HEK293 (cell line): ENCODE data around the gene DAGLA.
A peak's percentile ranks its signal among the peaks of the same experiment; 100 is the strongest.

ENCODE experiments used
- CTCF ChIA-PET: fragments of 350-600 bp; formaldehyde crosslinking; extraction: SDS; loops from one replicate; lab custom pipeline; 2021; ENCODE audit warnings: antibody characterized with exemption; lab: Yijun Ruan, JAX
- POLR2A ChIA-PET: fragments of 300-600 bp; formaldehyde crosslinking; extraction: SDS; loops from one replicate; lab custom pipeline; 2020; ENCODE audit warnings: antibody characterized with exemption, inconsistent platforms; lab: Yijun Ruan, JAX
- H3K27ac ChIP-seq: fragments of 200-500 bp; sonication (Bioruptor generic); 2 replicates; pipeline ENCODE4 v1.5.1; 2014; ENCODE audit warnings: low read depth, low read length, control low read depth, inconsistent platforms; ENCODE audit errors: extremely low read depth
- H3K36me3 ChIP-seq, 2 experiments: fragments of 200-500 bp in 1 of 2; sonication (Bioruptor generic) in 1 of 2; 1 replicate in 1 of 2; 2 replicates in 1 of 2; pipeline ENCODE4 v1.5.1; 2014 to 2017; ENCODE audit warnings: inconsistent platforms in 2 of 2, low read length in 2 of 2; ENCODE audit not compliant: control insufficient read depth in 2 of 2, insufficient read depth in 1 of 2
- H3K4me1 ChIP-seq: fragments of 200-500 bp; sonication (Bioruptor generic); 2 replicates; pipeline ENCODE4 v1.5.1; 2014; ENCODE audit warnings: mild to moderate bottlenecking, low read length, inconsistent platforms; ENCODE audit not compliant: control insufficient read depth, insufficient read depth
- H3K4me3 ChIP-seq: 2 replicates; pipeline ENCODE4 v1.5.1; 2011; ENCODE audit warnings: low read depth, mild to moderate bottlenecking, control low read depth, low read length, moderate library complexity
- H3K9me3 ChIP-seq: fragments of 200-500 bp; sonication (Bioruptor generic); 2 replicates; pipeline ENCODE4 v1.5.1; 2014; ENCODE audit warnings: low read depth, low read length, inconsistent platforms; ENCODE audit not compliant: control insufficient read depth, insufficient read depth
- GLIS2 ChIP-seq: fragments of 450-650 bp; formaldehyde crosslinking; IDR thresholded peaks from 2 replicates; pipeline ENCODE4 v1.5.1; 2016; ENCODE audit warnings: missing biosample characterization, missing genetic modification characterization
- HOXD13 ChIP-seq: sonication (generic); formaldehyde crosslinking; IDR thresholded peaks from 2 replicates; pipeline ENCODE4 v1.8.0; 2022; ENCODE audit warnings: missing genetic modification reagents, borderline replicate concordance
- KLF1 ChIP-seq: fragments of 450-650 bp; formaldehyde crosslinking; IDR thresholded peaks from 2 replicates; pipeline ENCODE4 v1.5.1; 2016; ENCODE audit warnings: missing biosample characterization, missing genetic modification characterization
- KLF10 ChIP-seq: fragments of 450-650 bp; IDR thresholded peaks from 2 replicates; pipeline ENCODE4 v1.5.1; 2018; ENCODE audit warnings: missing biosample characterization, mild to moderate bottlenecking, missing genetic modification characterization
- SCRT1 ChIP-seq: fragments of 450-650 bp; formaldehyde crosslinking; IDR thresholded peaks from 2 replicates; pipeline ENCODE4 v1.5.1; 2016; ENCODE audit warnings: missing biosample characterization, missing genetic modification characterization, borderline replicate concordance
- ZBTB17 ChIP-seq: fragments of 450-650 bp; formaldehyde crosslinking; IDR thresholded peaks from 2 replicates; pipeline ENCODE4 v1.5.1; 2016; ENCODE audit warnings: missing biosample characterization, missing genetic modification characterization
- ZNF19 ChIP-seq: fragments of 450-650 bp; formaldehyde crosslinking; IDR thresholded peaks from 2 replicates; pipeline ENCODE4; 2016; ENCODE audit warnings: missing biosample characterization, missing genetic modification characterization, low read depth
- ZNF354C ChIP-seq: fragments of 450-650 bp; formaldehyde crosslinking; IDR thresholded peaks from 2 replicates; pipeline ENCODE4 v1.5.1; 2016; ENCODE audit warnings: missing biosample characterization, missing genetic modification characterization, low read depth, borderline replicate concordance
- ZNF473 ChIP-seq: fragments of 450-650 bp; formaldehyde crosslinking; IDR thresholded peaks from 2 replicates; pipeline ENCODE4 v1.5.1; 2017; ENCODE audit warnings: missing biosample characterization, missing genetic modification characterization
- ZNF514 ChIP-seq: fragments of 450-650 bp; formaldehyde crosslinking; IDR thresholded peaks from 2 replicates; pipeline ENCODE4 v1.5.1; 2016; ENCODE audit warnings: missing biosample characterization, missing genetic modification characterization
- ZNF529 ChIP-seq: fragments of 450-650 bp; formaldehyde crosslinking; IDR thresholded peaks from 2 replicates; pipeline ENCODE4 v1.5.1; 2017; ENCODE audit warnings: missing genetic modification characterization, missing biosample characterization; ENCODE audit not compliant: insufficient replicate concordance
- ZNF558 ChIP-seq: fragments of 450-650 bp; formaldehyde crosslinking; IDR thresholded peaks from 2 replicates; pipeline ENCODE4 v1.5.1; 2016; ENCODE audit warnings: missing biosample characterization, missing genetic modification characterization
- ZNF560 ChIP-seq: fragments of 450-650 bp; formaldehyde crosslinking; IDR thresholded peaks from 2 replicates; pipeline ENCODE4 v1.5.1; 2017; ENCODE audit warnings: missing biosample characterization, missing genetic modification characterization, borderline replicate concordance
- ZNF580 ChIP-seq: fragments of 450-650 bp; formaldehyde crosslinking; IDR thresholded peaks from 2 replicates; pipeline ENCODE4 v1.5.1; 2016; ENCODE audit warnings: missing biosample characterization, missing genetic modification characterization
- ZNF596 ChIP-seq: fragments of 450-650 bp; IDR thresholded peaks from 2 replicates; pipeline ENCODE4 v1.5.0; 2018; ENCODE audit warnings: missing biosample characterization, mild to moderate bottlenecking, missing genetic modification characterization, moderate library complexity
- ZNF777 ChIP-seq: fragments of 450-650 bp; formaldehyde crosslinking; IDR thresholded peaks from 2 replicates; pipeline ENCODE4 v1.5.1; 2017; ENCODE audit warnings: missing biosample characterization, missing genetic modification characterization, borderline replicate concordance
- ZNF843 ChIP-seq: fragments of 450-650 bp; formaldehyde crosslinking; IDR thresholded peaks from 2 replicates; pipeline ENCODE4 v1.5.1; 2016; ENCODE audit warnings: missing biosample characterization, missing genetic modification characterization
- ZSCAN30 ChIP-seq: fragments of 450-650 bp; IDR thresholded peaks from 2 replicates; pipeline ENCODE4 v1.5.1; 2018; ENCODE audit warnings: missing biosample characterization, mild to moderate bottlenecking, missing genetic modification characterization, moderate library complexity
- ZXDB ChIP-seq: fragments of 450-650 bp; formaldehyde crosslinking; IDR thresholded peaks from 2 replicates; pipeline ENCODE4 v1.5.1; 2016; ENCODE audit warnings: missing biosample characterization, missing genetic modification characterization
- TF ChIP-seq, protein P1 (sequence below): fragments of 450-650 bp; formaldehyde crosslinking; conservative IDR thresholded peaks from 2 replicates; pipeline ENCODE4 v1.5.1; 2016; ENCODE audit warnings: low read depth, missing biosample characterization, missing genetic modification characterization
- TF ChIP-seq, protein P2 (sequence below): fragments of 450-650 bp; formaldehyde crosslinking; IDR thresholded peaks from 2 replicates; pipeline ENCODE4 v1.5.1; 2016; ENCODE audit warnings: missing biosample characterization, missing genetic modification characterization, low read depth

The DAGLA gene

DNA sequence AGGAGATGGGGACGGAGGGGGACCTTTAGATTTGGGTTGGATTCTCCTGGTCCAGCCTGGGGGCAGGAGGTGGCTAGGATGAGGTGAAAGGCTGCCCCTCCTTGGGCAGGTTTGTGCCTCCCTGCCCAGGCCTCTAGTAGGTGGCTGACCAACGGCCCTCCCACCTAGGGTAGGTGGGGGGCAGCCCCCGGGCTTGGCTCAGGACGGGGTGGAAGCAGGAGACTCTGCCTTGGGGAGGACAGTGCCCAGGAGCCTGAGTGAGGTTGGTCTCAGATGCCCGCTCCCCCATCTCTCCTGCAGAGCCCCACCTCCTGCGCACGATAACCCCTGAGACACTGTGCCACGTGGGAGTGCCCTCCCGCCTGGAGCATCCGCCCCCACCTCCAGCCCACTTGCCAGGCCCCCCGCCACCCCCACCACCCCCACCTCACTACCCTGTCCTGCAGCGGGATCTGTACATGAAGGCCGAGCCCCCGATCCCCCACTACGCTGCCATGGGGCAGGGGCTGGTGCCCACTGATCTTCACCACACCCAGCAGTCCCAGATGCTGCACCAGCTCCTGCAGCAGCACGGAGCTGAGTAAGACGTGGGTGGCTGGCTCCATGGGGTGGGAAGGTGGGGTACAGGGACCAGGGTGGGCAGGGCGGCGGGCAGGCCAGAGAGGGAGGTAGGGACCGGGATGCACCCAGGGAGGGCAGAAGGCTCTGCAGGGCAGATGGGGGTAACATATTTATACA, 89.9 kb downstream of the DAGLA start:
- Histone ChIP-seq H3K4me1 (no peaks in the 10 kb centered on the region), H3K27ac (no peak overlapping the region), H3K9me3 (no peaks in the 10 kb centered on the region), H3K36me3 (no peaks in the 10 kb centered on the region), H3K4me3 (no peak overlapping the region)
- no peak for TF ChIP-seq ZXDB
- TF ChIP-seq ZNF19 (tag by site-specific recombination) = no peak
- no peak for TF ChIP-seq ZNF514 (tag by site-specific recombination)
- TF ChIP-seq ZNF580 = no peak
- TF ChIP-seq ZNF558 (tag by site-specific recombination) = no peak
- ChIA-PET CTCF (no interaction called here), POLR2A (interaction anchor here (0.6 kb wide), 1 partner anchor 22 kb away, joined by 7 read pairs; the partner anchor contains the start of genes FEN1 and TMEM258)

DNA sequence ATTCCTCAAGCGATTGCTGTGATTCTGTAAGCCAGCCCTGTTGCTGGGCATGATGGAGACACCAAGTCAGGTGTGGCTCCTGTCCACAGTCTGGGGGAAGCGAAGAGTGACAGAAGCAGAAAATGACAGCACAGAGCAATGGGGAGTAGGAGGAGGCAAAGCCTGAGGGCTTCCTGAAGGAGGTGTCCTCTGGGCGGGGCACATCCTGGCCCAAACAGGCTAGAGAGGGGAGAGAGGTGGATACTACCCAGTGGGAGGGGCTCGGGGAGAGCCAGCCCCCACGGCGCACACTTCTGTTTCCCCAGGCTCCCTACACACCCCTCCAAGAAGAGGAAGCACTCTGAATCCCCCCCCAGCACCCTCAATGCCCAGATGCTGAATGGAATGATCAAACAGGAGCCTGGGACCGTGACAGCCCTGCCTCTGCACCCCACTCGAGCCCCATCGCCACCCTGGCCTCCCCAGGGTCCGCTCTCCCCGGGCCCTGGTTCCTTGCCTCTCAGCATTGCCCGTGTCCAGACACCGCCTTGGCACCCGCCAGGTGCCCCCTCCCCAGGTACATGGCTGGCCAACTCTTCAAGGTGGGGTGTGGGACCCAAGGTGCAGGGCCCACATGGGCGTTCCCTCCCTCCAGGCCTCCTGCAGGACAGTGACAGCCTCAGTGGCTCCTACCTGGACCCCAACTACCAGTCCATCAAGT, 91.2 kb downstream of the DAGLA start:
- CTCF ChIA-PET = interaction anchor here (0.5 to 1.3 kb wide), 2 partner anchors 24 to 363 kb away, joined by 3 read pairs; no protein-coding TSS in a partner anchor
- no peaks in the 10 kb centered on the region for H3K36me3 ChIP-seq
- TF ChIP-seq, protein P1, sequence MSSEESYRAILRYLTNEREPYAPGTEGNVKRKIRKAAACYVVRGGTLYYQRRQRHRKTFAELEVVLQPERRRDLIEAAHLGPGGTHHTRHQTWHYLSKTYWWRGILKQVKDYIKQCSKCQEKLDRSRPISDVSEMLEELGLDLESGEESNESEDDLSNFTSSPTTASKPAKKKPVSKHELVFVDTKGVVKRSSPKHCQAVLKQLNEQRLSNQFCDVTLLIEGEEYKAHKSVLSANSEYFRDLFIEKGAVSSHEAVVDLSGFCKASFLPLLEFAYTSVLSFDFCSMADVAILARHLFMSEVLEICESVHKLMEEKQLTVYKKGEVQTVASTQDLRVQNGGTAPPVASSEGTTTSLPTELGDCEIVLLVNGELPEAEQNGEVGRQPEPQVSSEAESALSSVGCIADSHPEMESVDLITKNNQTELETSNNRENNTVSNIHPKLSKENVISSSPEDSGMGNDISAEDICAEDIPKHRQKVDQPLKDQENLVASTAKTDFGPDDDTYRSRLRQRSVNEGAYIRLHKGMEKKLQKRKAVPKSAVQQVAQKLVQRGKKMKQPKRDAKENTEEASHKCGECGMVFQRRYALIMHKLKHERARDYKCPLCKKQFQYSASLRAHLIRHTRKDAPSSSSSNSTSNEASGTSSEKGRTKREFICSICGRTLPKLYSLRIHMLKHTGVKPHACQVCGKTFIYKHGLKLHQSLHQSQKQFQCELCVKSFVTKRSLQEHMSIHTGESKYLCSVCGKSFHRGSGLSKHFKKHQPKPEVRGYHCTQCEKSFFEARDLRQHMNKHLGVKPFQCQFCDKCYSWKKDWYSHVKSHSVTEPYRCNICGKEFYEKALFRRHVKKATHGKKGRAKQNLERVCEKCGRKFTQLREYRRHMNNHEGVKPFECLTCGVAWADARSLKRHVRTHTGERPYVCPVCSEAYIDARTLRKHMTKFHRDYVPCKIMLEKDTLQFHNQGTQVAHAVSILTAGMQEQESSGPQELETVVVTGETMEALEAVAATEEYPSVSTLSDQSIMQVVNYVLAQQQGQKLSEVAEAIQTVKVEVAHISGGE = no peak
- TF ChIP-seq ZNF596 (tag by site-specific recombination) (no peak), ZNF843 (tag by site-specific recombination) (no peak), ZNF354C (tag by site-specific recombination) (no peak), SCRT1 (tag by site-specific recombination) (no peak), GLIS2 (tag by site-specific recombination) (peak; percentile 35; the same call in 1 of the 2 replicates), HOXD13 (no peak), ZSCAN30 (no peak), KLF1 (peak; percentile 35; the same call in 1 of the 2 replicates), ZNF560 (tag by site-specific recombination) (no peak), ZNF777 (no peak), KLF10 (tag by site-specific recombination) (no peak), ZNF473 (tag by site-specific recombination) (no peak), ZBTB17 (tag by site-specific recombination) (no peak), ZNF529 (no peak)
- TF ChIP-seq, protein P2, sequence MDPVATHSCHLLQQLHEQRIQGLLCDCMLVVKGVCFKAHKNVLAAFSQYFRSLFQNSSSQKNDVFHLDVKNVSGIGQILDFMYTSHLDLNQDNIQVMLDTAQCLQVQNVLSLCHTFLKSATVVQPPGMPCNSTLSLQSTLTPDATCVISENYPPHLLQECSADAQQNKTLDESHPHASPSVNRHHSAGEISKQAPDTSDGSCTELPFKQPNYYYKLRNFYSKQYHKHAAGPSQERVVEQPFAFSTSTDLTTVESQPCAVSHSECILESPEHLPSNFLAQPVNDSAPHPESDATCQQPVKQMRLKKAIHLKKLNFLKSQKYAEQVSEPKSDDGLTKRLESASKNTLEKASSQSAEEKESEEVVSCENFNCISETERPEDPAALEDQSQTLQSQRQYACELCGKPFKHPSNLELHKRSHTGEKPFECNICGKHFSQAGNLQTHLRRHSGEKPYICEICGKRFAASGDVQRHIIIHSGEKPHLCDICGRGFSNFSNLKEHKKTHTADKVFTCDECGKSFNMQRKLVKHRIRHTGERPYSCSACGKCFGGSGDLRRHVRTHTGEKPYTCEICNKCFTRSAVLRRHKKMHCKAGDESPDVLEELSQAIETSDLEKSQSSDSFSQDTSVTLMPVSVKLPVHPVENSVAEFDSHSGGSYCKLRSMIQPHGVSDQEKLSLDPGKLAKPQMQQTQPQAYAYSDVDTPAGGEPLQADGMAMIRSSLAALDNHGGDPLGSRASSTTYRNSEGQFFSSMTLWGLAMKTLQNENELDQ (tag by site-specific recombination) = no peak
- H3K9me3 ChIP-seq = no peaks in the 10 kb centered on the region
- POLR2A ChIA-PET = no interaction called here
- H3K4me3 ChIP-seq = no peak overlapping the region
- no peaks in the 10 kb centered on the region for H3K4me1 ChIP-seq
- no peak overlapping the region for H3K27ac ChIP-seq
